Right lobe of liver (tissue), 6 donors: ENCODE data around the gene ASPG. TPM values are rescaled to one million over a fixed set of nuclear protein-coding genes. Genes with fewer than 3 reads are reported as not detected.

Experiments
- ATAC-seq, 4 donors: fragments of 200-7000 bp; cut with Tn5 transposase; one replicate each; pipeline ENCODE4 v1.9.1; 2020; ENCODE audit warnings: mild to moderate bottlenecking in 4 of 4, moderate library complexity in 4 of 4
- DNase-seq, 3 donors: peaks; one replicate each; pipeline ENCODE4 v3.0.0-alpha.2; 2020
- H3K27ac ChIP-seq, 3 donors: fragments of 200-600 bp; one replicate each; pipeline ENCODE4 v1.8.0; 2022
- H3K27me3 ChIP-seq, 2 donors: fragments of 200-600 bp; one replicate each; pipeline ENCODE4 v1.8.0; 2022
- H3K36me3 ChIP-seq, 4 donors: fragments of 200-600 bp; sonication (generic) in 1 of 4; one replicate each; pipeline versions ENCODE4 v1.5.1 to v1.8.0; 2017 to 2022; ENCODE audit warnings: control low read depth in 1 of 4
- H3K4me1 ChIP-seq, 4 donors: fragments of 200-600 bp; sonication (generic) in 1 of 4; one replicate each; pipeline versions ENCODE4 v1.5.1 to v1.8.0; 2017 to 2022; ENCODE audit warnings: control low read depth in 1 of 4
- H3K4me3 ChIP-seq, 3 donors: fragments of 200-600 bp; one replicate each; pipeline ENCODE4 v1.8.0; 2022
- H3K9me3 ChIP-seq, 4 donors: fragments of 200-600 bp; sonication (generic) in 1 of 4; one replicate each; pipeline versions ENCODE4 v1.5.1 to v1.8.0; 2017 to 2022; ENCODE audit warnings: control low read depth in 1 of 4
- CTCF ChIP-seq, 4 donors: fragments of 200-600 bp in 3 of 4; fragments of 450-650 bp in 1 of 4; IDR thresholded peaks; one replicate each; pipeline versions ENCODE4 v1.5.1 to v1.8.0; 2016 to 2022; ENCODE audit warnings: antibody characterized with exemption in 4 of 4, mild to moderate bottlenecking in 2 of 4
- POLR2A ChIP-seq: fragments of 450-650 bp; IDR thresholded peaks from one replicate; pipeline ENCODE4 v1.6.1; 2017; ENCODE audit warnings: antibody characterized with exemption, mild to moderate bottlenecking
- WGBS: methylation state at CpG from one replicate; pipeline ENCODE4 v1.1.6; 2018; ENCODE audit warnings: low coverage, low lambda C conversion rate; ENCODE audit not compliant: insufficient coverage; ENCODE audit errors: missing lambda C conversion rate; 5-methylcytosine and 5-hydroxymethylcytosine counted together
- intact Hi-C, 2 donors: fragments of 100-400 bp; cut with DNase I; formaldehyde crosslinking; loops; one replicate each; pipeline versions ENCODE4 v1.11.2 to v1.14.1; 2022
- total RNA-seq, 6 experiments: library from RNA; depleted of rRNA in 2 of 6; stranded (reverse); fragments of >200 nt in 2 of 6; fragmentation: NEBNext Ultra II Directional in 3 of 6; extraction: Animal tissue kit (Norgen Biotek cat#: 25700) in 3 of 6; gene quantifications; one replicate each; pipeline versions ENCODE4 v1.1.0 to v1.2.4, GENCODE V29; 2016 to 2023
- donor health status: DM: no; HTN: yes; CAD: no.
- donor health status: DM: no; HTN: no; CAD: no.
- donor health status: DM: no; HTN: no; CAD: no.
- donor health status: DM: no; HTN: yes; CAD: no.
- donor health status: DM: no; HTN: yes; CAD: no.

Gene ASPG
- total RNA-seq, 6 experiments from 2014 or later, result 37.3 to 232 (median 110) TPM

GRCh38 chr14:104117341-104118005, 32.0 kb downstream of the ASPG start:
- no peak for TF ChIP-seq POLR2A
- no peak for TF ChIP-seq CTCF (IDR thresholded peaks at IDR 0.05)
- H3K4me3 ChIP-seq, result peak overlapping the region in 1 of 3 donors; percentile 56
- 8% methylated on average over 5 of the region's 71 CpGs for WGBS
- no peaks in the 10 kb centered on the region for H3K9me3 ChIP-seq
- peaks cover 0 to 12% (median 0%) of the 10 kb centered on the region in 4 donors for H3K4me1 ChIP-seq
- H3K27me3 ChIP-seq, result no peaks in the 10 kb centered on the region
- no peak overlapping the region for H3K27ac ChIP-seq
- intact Hi-C loops, result no loop called here
- no peaks in the 10 kb centered on the region for H3K36me3 ChIP-seq
- DNase-seq, result peak; percentile 18 to 52 (median 46)
- ATAC-seq, result no peak

DNA sequence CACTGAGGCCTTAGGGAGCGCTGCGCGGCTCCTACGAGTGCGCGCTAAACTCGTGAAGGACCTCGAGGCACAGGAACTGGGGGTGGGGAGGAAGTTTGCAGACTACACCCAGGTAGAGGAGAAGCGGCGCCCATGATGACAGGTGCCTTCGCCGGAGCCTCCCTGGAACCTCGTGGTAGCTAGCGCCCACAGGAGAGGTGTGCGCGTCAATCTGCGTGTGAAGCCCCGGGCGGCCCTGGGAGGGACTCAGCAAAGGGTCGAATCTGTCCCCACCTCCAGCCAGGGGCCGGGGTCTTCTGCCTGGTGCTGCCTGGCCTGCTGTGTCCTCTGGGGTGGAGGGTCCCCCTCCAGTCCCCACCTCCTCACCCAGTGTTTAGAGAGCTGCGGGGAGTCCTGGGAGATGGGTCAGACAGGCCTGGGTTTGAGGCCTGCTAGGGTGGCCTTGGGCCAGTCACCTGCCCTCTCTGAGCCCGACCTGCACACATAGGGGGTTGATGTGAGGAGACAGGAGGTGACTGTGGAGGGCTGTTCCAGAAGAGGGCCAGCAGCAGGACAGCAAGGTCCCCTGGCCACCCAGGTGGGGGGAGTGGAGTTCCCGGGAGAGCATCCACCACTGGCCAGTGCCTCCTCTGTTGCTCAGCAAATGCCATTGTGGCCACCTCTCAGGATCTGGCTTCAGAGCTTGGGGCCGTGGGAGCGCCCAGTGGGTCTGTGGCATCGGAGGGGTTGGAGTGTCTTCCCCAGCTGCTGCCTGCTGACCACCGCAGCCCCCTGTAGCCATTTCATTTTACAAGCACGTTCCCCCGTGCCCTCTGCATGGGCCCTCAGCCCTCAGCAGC, 32.7 kb downstream of the ASPG start:
- H3K27ac ChIP-seq, result no peak overlapping the region
- H3K4me3 ChIP-seq, result no peak overlapping the region
- H3K36me3 ChIP-seq, result no peaks in the 10 kb centered on the region
- no peak for TF ChIP-seq CTCF (IDR thresholded peaks at IDR 0.05)
- no peak for TF ChIP-seq POLR2A
- H3K9me3 ChIP-seq, result no peaks in the 10 kb centered on the region
- DNase-seq, result peak; percentile 16 to 53 (median 50)
- peaks cover 0 to 12% (median 0%) of the 10 kb centered on the region in 4 donors for H3K4me1 ChIP-seq
- intact Hi-C loops, result no loop called here
- no CpG with 5 or more reads among the region's 30 CpGs for WGBS
- no peak for ATAC-seq
- H3K27me3 ChIP-seq, result no peaks in the 10 kb centered on the region

DNA sequence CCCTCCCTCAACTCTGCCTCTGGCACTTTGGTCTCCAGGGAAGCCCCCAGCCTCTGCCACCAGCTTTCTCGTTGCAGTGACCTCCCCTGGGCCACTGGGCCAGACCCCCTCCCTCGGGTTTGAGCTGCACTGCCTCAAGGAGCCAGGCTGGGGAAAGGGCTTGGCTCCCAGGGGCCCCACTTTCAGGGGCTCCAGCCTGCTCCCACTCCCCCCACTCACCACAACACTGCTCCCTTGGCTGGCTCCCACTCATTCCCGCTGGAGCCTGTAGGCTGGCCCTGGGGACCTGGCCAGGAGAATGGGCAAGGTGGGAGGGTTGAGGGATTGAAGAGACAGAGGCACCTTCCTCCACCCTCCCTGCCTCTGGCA, 33.6 kb downstream of the ASPG start:
- WGBS, result 90% methylated on average over 2 of the region's 3 CpGs
- no peaks in the 10 kb centered on the region for H3K36me3 ChIP-seq
- peaks cover 0 to 12% (median 0%) of the 10 kb centered on the region in 4 donors for H3K4me1 ChIP-seq
- H3K27ac ChIP-seq, result no peak overlapping the region
- intact Hi-C loops, result no loop called here
- TF ChIP-seq CTCF (IDR thresholded peaks at IDR 0.05), result no peak
- no peak for TF ChIP-seq POLR2A
- no peak overlapping the region for H3K4me3 ChIP-seq
- no peaks in the 10 kb centered on the region for H3K9me3 ChIP-seq
- H3K27me3 ChIP-seq, result no peaks in the 10 kb centered on the region
- peak in 1 of 3 donors; percentile 31 for DNase-seq
- ATAC-seq, result no peak

GRCh38 chr14:104119488-104120251, 34.2 kb downstream of the ASPG start:
- Histone ChIP-seq H3K4me1 (peaks cover 0 to 12% (median 0%) of the 10 kb centered on the region in 4 donors), H3K4me3 (no peak overlapping the region), H3K27me3 (no peaks in the 10 kb centered on the region), H3K27ac (no peak overlapping the region), H3K36me3 (no peaks in the 10 kb centered on the region), H3K9me3 (no peaks in the 10 kb centered on the region)
- intact Hi-C loops, result no loop called here
- DNase-seq (peak in 2 of 3 donors; percentile 40), ATAC-seq (no peak)
- WGBS, result 63% methylated on average over 5 of the region's 18 CpGs
- no peak for TF ChIP-seq CTCF (IDR thresholded peaks at IDR 0.05)
- TF ChIP-seq POLR2A, result no peak
